HEK293T (cell line): ENCODE results near the gene TXNL1.

Experiments
- NFRKB ChIP-seq: fragments of 450-650 bp; IDR thresholded peaks from 2 replicates; pipeline ENCODE4 v1.6.1; 2016; ENCODE audit warnings: mild to moderate bottlenecking, moderate library complexity
- TF ChIP-seq, protein P1 (sequence below): fragments of 450-650 bp; IDR thresholded peaks from 2 replicates; pipeline ENCODE4 v1.6.1; 2016

DNA sequence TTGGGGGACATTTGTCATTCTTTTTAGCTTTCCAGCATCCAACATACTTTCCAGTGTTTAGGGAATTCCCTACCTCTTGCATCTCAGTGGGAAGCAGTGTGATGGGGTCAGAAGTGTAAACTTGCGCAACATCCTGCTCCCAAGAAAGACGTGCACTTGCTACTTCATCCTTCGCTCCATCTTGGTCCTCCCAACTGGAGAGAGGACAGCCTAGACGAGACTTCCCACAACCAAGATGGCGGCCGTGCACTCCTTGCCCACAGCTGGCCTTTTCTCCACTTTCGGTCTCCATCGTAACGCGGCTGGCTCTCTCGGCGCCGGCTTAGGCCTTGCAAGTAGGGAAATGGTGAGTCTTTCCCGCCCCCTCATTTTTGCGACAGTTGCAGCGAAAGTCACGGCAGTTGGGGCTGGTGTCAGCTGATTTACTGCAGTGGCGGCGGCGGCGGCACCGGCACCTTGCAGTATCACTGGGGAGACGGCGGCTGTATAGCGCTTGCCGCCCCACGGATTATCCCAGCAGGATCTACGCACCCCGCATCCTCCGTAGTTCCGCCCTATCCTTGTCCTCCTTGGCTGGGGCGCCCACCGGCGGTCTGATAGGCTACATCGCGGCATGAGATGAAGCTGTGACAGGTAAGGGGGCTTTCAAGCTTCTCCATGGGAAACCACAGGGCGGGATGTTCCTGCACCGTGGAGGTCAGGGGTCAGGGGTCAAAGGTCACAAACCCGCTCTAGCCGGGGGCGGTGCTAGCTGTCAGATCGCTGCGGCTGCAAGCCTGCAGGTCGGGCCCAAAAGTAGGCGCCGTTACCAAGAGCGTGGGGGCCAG, 12.8 kb upstream of the TXNL1 start, which contains the start of gene WDR7:
- TF ChIP-seq NFRKB: no peak
- TF ChIP-seq, protein P1, sequence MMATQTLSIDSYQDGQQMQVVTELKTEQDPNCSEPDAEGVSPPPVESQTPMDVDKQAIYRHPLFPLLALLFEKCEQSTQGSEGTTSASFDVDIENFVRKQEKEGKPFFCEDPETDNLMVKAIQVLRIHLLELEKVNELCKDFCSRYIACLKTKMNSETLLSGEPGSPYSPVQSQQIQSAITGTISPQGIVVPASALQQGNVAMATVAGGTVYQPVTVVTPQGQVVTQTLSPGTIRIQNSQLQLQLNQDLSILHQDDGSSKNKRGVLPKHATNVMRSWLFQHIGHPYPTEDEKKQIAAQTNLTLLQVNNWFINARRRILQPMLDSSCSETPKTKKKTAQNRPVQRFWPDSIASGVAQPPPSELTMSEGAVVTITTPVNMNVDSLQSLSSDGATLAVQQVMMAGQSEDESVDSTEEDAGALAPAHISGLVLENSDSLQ: peak; percentile 94
